Heart left ventricle (tissue), 13 donors: Measurements from ENCODE around the gene PTPRN2.

ENCODE experiments used
- POLR2A ChIP-seq, 2 donors: fragments of 450-650 bp; IDR thresholded peaks; one replicate each; pipeline ENCODE4 v1.6.1; 2017; ENCODE audit warnings: antibody characterized with exemption in 2 of 2, mild to moderate bottlenecking in 2 of 2, moderate library complexity in 2 of 2
- TF ChIP-seq, protein P1 (sequence below), 12 donors: fragments of 200-600 bp; sonication (generic) in 4 of 12; IDR thresholded peaks; one replicate each; pipeline versions ENCODE4 v1.5.0 to v1.8.0; 2018 to 2022; ENCODE audit warnings: antibody characterized with exemption in 12 of 12, mild to moderate bottlenecking in 5 of 12
- donor health status: ischemic (EF 13 %, LVEDD 7.1; RV severe dilation, severe dysfunction).
- donor health status: DM: no; HTN: yes; CAD: no.
- donor health status: DM: no; HTN: no; CAD: no.
- donor health status: ischemic (EF 25% LVEDD 6.9; RV normal size, moderate dysfunction).
- donor health status: ischemic (EF 25% LVEDD 5.7; RV mildly dilated, moderate dysfunction).
- donor health status: ischemic (EF 35%, LVEDD 5.7; RV mildly dilated, moderate dysfunction).
- donor health status: nonischemic (EF 11% LVEDD 7.7; RV severe dilation, severe dysfunction).
- donor health status: DM: yes; HTN: yes; CAD: no.
- donor health status: PGD.
- donor health status: ischemic (EF 29% LVEDD 5.4; RV normal size, mild dysfunction).
- donor health status: nonischemic (EF 23%, LVEDD 6.1; RV moderate dilation, normal function).

DNA sequence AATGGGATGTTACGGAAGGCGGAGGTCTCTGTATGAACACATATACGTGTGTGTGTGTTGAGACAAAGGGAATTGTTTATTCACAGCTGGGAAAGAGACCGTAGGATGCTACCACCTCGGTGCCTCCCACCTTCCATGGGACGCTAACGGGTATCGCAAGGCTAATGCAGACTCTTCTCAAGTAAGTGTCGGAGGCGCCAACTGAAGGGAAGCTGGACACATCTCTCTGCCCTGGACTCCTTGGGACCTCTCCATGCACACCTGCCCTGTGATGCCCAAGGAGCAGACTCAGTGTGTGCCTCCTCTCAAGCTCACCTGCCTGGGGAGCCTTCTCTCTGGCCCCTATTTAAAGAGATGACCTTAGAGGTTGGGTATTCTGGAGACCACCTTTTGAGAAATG, 1020.0 kb downstream of the PTPRN2 start:
- no peak for TF ChIP-seq POLR2A (IDR thresholded peaks at IDR 0.05)
- TF ChIP-seq, protein P1, sequence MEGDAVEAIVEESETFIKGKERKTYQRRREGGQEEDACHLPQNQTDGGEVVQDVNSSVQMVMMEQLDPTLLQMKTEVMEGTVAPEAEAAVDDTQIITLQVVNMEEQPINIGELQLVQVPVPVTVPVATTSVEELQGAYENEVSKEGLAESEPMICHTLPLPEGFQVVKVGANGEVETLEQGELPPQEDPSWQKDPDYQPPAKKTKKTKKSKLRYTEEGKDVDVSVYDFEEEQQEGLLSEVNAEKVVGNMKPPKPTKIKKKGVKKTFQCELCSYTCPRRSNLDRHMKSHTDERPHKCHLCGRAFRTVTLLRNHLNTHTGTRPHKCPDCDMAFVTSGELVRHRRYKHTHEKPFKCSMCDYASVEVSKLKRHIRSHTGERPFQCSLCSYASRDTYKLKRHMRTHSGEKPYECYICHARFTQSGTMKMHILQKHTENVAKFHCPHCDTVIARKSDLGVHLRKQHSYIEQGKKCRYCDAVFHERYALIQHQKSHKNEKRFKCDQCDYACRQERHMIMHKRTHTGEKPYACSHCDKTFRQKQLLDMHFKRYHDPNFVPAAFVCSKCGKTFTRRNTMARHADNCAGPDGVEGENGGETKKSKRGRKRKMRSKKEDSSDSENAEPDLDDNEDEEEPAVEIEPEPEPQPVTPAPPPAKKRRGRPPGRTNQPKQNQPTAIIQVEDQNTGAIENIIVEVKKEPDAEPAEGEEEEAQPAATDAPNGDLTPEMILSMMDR (IDR thresholded peaks at IDR 0.05) = no peak
